ENCODE data around the gene SNX10.

Gene SNX10

DNA sequence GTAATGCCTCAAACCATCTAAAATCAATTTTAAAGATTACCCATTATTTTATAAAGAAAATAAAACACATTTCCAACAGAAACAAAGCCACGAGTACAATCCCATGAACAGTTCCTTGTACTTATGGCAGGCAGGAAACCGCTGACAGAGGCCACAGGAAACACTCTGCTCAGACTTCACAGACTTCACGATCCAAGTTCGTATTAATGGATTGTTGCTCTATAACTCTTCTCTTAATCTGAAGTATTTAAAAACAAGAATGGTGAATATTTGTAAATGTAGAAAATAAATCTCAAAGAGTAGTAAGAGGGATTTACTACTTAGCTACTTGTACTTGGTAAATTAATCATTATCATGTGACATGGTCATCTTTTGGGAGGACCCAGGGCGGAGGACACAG lies 78.3 kb downstream of the SNX10 start:
- no peak for DNase-seq

DNA sequence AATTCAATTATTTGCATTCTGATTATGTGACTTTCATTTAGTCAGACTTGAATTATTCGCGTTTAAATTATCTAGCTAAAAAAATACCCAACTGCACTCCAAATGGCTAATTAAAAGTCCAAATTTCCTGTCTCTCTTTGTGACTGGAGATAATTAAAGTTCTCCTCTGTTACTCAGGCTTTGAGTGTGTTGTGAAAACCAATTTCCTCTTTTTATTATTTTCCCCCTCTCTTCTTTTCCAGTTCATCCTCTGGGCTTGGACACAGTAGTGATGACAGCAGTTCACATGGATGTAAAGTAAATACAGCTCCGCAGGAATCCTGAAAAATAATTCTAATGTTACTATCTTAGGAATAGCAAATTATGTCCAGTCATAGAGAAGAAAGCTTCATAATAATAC lies 80.6 kb downstream of the SNX10 start:
- DNase-seq = no peak

DNA sequence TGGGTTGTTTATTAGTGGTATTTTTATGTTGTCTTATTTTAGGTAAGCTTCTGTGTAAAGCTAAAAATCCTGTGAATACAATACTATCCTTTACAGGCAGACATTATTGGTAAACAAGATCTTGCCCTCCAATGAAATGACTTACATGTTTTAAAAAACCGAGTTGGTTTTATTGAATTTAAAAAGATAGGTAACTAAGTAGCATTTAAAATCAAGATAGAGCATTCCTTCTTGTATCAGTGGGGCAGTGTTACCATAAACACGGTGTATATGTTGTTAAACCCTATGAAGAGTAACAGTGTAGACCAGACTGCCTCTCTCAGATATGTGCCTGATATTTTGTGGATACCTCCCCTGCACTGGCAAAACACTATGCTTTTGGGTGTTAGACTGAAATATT lies 81.0 kb downstream of the SNX10 start:
- no peak for DNase-seq

DNA sequence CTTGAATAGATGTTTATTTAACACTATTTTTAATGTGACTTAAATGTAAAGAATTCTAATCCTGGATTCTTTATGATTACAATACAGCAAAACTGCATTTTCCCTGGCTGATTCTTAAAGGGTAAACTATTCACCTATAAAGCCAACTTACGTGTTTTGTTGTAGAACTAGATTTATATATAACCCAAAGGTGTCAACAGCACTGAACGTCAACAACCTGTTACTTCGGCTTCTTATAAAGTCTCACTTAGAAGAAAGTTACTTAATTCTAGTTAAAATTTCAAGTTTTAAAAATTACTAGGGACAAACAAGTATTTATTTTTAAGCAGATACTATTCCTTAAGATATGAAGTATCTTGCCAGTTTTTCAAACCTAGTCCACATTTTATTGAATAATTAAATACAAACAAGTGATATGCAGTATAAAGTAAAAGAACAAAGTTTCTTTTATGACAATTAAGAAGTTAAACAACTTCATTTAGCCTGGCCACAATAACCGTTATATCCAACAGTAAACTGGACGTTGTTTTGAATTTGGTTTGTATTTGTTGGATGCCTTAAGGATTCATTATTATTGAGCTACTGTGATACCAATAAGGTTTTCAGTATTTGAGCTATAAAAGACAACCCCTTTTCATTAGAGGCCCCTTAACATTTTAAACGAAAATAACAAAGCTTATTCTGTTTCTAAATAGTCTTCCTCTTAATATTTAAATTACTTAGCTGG lies 83.1 kb downstream of the SNX10 start:
- no peak for DNase-seq

DNA sequence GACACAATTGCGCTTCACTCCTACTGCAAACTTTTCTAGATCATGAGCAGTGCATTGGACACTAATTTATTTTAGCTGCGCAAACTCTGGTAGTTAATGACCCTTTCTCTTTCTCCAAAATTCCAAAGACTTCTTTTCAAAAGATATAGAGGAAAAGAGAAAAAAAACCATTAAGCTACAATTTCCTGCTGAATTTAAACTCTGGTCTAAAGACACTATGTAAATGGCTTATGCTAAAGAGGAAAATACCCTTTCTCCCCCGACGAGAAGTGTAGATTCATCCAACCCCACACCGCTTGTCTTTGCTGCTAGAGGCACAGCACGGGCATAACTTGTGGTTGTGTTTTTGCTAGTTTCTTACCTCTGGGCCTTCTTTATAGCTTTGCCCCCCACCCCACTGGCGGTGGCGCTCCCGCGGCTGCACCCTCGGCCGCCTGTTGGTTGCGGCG lies 84.1 kb downstream of the SNX10 start:
- no peak for DNase-seq

DNA sequence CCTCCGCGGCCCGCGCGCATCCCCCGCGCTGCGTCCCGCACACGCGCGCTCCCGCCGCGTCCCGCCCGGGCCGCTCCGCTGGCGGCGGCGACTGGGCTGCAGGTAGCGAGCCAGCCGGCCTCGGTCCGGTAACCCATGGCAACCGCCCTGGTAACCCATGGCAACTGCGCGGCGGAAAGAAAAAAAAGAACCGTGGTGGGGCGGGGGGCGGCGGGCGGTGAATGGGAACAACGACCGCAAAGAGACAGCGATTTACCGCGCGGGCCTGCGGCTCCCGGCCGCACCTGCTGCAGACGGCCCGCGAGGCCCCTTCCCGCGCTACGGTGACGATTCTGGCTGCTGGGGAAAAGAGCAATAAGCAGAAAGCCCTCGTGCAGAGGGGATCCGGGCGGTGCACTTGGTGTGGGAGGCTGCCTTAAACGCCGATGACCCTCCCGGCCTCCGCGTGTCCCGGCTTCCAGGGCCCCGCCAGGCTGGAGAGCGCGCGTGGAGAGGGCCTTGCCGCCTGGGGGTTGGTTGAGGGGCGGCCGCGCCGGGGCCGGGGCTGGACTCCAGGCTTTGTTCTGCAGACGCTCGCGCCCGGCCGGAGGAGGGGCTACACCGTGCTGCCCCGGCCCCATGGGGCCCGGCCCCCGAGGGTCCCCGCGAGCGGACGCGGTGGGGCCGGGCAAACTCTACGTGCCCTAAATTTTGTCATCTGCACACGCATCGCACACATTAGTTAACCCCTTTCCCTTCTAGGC lies 84.7 kb downstream of the SNX10 start:
- DNase-seq = no peak

DNA sequence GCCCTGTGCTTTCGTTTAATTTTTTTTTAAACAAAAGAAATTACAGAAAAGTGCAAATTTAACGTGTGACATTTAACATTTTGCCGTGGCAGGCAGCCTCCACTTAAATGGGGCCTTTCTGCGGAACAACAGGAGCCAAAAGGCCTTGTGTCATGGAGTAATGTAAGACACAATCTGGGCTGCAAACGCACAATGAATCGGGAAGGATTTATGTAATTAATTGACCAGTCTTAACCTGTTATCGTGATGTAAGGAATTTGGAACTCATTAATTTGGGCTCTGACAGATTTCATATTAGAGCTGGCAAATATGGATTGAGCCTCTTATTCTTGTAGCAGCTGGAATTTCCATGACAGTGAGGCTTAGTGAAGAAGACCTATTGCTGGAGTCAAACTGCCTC lies 86.4 kb downstream of the SNX10 start:
- DNase-seq = no peak

DNA sequence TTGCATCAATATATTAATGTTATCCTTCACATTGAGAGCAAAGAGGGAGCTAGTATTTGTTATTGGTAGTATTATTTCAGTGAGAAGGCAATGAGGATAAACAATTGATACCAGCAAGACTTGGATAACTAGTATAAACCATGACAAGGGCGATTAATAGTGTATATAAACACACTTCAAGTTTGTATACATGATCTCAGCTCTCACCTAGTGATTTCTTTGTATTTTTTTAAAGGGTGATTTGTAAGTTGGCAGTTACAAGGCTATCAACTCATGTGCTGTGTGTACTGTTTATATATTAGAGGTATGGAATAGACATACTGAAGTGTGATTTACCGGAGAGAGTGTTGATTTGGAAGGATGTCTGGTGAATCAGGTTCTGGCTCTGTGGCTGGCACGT lies 88.0 kb downstream of the SNX10 start:
- DNase-seq = no peak

DNA sequence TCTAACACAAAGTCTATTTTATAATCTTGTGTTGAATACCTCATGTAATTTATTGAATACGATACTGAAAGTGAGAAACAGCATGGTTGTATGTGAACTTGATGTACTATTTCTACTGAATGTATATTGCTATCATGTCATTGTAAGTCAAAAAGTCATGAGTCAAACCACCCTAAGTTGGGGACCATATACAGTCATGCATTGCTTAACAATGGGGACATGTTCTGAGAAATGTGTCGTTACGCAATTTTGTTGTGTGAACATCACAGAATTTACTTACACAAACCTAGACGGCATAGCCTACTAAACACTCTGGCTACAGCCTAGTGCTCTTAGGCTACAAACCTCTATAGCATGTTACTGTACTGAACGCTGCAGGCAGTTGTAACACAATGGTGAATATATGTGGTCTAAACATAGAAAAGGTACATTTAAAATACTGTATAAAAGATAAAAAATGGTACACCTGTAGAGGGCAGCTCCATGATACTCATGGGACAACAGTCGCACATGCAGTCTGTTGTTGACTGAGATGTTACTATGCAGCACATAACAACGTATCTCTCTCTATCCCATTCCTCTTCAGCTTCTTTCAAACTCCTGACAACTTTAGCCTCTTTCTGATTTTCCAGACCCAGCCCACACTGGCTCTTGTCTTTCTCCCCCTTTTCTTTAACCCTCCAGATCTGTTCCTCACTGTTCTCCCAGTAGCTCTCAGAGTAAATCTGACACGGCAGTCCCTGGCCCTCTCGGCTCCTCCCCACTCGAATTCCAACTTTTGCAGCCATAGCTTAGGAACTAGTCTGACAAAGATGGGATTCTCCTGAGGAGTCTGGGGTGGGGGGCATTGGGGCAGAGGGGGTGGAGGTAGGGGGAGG lies 90.1 kb downstream of the SNX10 start:
- DNase-seq = no peak

DNA sequence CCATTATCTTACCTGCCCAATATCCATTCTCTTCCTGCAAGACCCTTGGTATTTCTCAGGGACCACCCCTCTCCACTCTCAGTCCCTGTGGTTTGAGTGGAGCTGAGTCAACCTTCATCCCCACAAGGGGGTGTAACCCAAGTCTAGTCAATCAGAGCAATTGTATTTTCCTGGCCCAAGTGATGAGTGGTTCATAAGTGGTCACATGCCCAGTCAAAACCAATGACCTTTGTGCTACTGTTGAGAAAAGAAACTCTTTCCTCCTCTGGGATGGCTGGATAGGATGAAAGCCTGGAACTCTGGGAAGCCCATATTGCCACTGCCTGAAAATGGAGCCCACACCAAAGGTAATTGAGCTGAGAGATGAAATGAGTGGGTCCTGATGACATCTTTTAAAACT lies 93.6 kb downstream of the SNX10 start:
- no peak for DNase-seq

DNA sequence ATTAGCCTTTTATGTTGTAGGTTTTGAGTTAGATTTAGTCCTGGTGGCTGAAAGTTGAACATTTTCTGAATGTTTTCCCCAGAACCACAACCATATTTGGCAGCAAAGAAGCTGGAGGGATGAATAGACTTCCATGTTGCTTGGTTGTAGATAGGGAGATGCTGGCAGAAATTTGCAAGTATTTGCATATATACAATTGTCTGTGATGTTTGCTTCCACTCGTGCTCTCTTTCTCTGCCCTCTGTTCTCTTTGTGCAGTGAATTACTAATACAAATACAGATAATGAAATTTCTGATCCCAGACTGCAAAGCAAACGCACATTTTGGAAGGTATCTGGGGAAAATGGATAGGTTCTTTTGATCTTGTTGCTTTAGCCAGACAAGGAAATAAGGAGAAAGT lies 96.1 kb downstream of the SNX10 start:
- no peak for DNase-seq

DNA sequence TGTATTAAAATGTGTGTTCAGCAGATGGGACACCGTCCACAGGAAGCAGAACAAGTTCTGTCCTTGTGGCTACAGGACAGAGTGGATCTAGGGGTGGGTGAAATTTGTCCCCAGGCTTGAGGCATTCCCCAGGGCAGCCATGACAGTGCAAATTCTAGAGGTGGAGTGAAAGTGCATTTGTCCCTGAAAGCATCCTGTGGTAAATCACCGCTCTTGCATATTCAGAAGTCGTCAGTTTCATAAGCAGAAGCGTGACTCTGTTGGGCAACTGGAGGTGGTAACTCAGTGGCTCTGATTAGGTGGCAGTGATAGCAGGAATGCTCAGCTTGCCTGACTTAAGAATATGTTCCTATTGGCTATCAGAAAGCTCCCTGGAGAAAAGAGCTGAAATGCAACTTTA lies 96.6 kb downstream of the SNX10 start:
- DNase-seq = no peak

DNA sequence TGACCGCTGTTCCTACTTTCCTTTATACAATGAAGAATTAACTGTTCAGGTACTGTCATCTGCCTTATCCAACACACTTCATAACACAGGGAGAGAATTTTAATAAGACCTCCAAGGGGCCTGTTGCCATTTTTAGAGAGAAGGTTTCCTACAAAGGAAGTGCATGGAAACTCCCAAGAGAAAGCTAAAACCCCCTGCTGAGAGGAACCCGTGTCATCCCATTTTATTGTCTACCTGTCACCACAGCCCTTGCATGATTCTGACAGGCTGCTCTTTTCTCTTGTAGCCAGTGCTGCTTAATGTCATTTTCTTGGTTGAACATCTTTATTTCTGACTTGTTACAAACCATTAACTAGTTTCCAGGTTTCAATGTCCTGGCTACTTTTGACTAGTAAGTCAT lies 98.4 kb downstream of the SNX10 start:
- no peak for DNase-seq

DNA sequence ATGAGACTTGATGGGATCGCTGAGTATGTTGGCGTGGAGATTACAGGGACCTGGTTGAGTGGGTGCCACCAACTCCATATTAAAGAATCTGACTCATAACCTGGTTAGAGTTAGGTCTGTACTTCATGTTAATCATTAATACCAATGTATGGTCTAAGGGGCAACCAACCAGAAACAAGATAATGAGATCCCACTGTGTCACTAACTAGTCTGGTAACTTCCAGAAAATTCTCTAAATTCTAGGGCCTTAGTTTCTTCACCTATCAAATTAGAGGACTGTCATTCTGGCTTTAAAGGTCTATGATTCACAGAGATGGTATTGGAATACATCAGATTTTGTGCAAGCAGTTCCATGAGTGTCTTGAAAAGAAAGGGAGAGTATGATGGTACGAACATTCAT lies 102.2 kb downstream of the SNX10 start:
- no peak for DNase-seq

DNA sequence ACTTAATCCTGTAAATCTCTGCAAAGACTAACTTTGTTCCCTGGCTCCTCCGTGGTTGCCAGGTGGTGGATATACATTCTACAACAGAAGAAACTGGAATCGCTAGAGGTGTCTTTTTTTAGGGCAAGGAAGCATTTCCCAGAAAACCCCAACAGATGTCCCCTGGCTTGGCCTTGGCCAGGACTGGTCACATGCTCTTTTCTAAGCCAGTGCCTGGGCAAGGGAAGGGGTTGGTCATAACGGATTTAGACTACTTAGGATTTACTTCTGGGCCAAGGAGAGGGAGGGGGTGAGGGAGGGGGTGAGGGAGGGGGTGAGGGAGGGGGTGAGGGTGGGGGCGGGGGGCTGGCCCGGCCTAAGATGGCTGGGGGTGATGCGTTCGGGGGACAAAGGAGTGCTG lies 105.7 kb downstream of the SNX10 start:
- no peak for DNase-seq

DNA sequence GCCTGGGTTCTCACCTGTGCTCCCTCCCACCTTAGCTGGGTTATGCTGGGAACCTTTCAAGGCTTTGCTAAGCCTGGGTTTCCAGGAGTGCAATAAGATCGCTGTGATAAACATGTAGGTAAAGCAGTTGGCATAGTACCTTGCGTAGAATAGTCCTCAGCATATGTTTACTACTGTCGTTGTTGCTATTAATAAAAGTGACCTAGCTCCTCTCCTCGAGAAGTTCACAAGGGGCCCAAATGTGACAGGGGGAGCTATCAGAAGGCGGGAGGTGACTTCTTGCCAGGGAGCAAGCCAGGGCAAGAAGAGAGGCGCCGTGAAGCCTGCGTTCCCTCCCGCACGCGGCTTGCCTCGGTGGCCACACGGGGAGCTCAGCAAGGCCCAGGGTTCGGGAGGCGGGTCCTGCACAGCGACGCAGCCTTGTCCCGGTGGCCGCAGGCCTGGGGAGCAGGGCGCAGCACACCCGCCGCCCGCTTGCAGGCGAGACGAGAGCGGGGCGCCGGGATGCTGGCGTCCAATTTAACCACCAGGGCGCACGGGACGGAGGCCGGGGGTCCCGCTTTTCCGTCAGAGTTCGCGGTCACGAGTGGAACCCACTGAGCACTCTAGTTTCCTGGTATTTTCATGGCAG lies 106.2 kb downstream of the SNX10 start:
- DNase-seq = no peak

DNA sequence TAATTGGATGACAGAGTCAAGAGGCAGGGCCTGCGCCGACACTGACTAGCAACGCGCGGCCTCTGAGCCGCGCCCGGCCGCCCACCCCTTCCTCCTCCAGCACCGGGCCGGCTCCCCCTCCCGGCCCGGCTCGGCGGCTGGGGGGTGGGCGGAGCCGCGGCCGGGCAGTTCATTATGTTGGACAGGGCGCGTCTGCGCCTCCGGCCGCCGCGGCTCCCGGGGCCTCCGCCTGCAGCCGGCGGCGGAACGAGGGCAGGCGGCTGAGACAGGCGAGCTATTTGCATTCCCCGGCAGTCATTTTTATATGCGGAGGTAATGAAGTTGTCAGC lies 106.7 kb downstream of the SNX10 start:
- no peak for DNase-seq

DNA sequence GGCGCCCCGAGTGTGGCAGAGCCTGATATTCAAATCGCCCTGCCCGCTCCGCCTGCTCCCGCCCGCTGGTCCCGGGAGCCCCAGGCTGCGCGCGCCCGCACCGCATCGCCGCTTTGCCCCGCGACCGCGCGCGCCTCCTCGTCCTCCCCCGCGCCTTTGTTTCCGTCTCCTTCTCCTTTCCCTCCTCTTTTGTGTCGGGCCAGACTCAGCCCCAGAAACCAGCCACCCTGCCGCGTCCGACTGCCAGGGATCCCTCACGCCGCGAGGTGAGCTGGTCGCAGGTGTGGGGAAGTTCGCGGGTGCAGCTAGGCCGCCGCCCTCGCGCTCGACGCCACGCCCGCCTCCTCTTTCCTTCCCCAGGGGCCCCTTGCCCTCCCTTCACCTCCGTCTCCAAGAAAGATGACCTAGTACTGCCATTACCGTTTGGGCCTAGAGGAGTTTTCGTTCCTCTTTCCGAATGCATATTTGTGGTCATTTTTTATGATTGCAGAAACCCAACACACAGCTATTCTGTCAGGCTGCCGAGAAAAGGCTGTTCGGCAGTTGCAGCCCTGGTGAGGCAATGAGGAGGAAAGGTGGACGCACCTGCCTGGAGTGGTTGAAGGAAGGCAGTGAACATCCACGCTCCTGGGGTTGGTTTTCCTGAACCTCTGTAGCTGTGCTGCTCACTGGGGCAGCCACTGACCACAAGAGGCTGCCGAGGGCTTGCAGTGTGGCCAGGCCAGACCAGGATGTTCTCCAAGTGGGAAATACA lies 107.3 kb downstream of the SNX10 start:
- DNase-seq = no peak

DNA sequence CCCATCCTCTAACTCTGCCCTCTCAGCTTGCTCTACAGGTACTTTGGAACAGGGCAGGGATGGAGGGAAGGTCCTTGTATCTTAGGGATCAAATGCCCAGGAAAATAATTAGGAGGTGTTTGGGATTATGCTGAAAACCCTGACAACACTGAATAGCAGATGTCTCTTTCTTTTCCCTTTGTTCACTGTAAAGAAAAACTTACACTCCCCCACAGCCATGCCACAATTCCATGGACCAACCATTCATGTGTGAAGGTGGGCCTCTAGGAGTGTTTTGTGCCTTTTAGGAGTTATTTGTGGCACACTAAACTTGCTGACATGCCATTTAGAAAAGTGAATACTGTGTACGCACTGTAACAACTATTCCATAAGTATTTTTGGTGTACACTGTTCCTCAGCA lies 108.1 kb downstream of the SNX10 start:
- DNase-seq = no peak

DNA sequence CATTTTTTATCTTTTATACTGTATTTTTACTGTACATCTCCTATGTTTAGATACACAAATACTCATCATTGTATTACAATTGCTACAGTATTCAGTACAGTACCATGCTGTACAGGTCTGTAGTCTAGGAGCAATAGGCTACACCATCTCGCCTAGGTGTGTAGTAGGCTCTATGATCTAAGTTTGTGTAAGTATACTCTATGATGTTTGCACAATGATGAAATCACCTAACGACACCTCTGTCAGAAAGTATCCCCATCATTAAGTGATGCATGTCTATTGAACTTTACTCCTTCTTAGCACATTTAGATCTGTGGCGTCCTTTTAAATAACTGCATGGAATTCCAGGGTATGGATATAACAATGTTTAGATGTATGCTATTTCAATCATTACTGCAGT lies 112.0 kb downstream of the SNX10 start:
- DNase-seq = no peak

DNA sequence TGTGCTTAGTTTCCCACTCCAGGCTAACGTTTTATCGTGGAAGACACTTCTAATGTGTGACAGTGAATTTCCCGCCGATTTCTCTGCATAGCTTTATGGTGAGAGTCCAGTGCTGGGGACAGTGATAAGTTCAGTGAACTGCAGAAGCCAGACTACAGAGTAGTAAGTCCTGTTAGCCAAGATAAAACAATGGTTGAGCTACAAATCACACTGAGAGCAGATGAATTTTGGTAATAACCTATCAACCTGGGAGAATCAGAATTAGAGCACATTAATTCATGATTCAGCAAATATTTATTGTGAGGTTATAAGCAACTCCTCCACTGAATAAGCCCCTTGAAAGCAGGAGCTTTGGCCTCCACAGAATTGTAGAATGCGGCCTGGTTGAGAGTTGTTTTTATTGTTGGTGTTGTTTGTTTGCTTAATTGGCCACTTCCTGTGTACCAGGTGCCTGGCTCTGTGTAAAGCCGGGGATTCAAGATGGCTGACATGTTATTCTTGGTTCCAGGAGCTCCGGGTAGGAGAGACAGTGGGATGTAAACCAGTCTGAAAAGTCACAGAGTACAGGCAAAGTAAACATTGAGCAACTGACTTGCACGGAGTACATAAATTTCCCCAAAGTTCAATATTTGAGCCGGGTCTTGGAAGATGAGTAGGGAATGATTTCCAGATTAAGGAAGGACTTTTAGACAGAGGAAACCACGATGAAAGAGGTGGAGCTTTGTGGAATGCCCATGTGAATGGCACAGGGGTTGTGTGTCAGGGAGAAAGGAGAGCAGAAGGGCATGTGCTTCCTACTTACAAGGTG lies 112.7 kb downstream of the SNX10 start:
- DNase-seq = no peak

DNA sequence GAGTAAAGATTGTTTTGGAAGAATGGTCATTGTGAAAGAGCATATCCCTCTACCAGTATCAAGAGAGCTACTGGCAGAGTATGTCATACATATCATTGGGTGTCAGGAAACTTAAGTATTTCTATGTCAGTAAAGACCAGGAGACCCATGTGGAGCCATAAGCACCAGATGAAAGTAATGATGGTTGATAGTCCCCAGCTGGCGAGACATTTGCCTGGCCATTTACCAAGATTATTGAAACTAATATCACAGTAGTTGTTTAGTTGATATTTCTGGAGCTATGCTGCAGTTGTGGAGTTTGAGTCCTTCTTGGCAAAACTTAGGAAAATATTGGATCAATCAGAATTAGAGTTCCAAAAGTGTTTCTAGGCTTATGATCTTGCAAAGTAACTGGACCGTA lies 114.8 kb downstream of the SNX10 start:
- DNase-seq = no peak
